HG03045 (cell line): ENCODE measurements around the gene VWF.
"Not testable (repeated sequence)": the region's sequence is repeated elsewhere in the genome, so short reads cannot be mapped to it uniquely, and the experiment has no call there.

Experiments
- ATAC-seq: cut with Tn5 transposase; IDR thresholded peaks from one replicate; pipeline ENCODE4 v1.9.1; 2021; ENCODE audit warnings: mild to moderate bottlenecking, moderate library complexity; ENCODE audit not compliant: unreplicated experiment

Gene VWF

DNA sequence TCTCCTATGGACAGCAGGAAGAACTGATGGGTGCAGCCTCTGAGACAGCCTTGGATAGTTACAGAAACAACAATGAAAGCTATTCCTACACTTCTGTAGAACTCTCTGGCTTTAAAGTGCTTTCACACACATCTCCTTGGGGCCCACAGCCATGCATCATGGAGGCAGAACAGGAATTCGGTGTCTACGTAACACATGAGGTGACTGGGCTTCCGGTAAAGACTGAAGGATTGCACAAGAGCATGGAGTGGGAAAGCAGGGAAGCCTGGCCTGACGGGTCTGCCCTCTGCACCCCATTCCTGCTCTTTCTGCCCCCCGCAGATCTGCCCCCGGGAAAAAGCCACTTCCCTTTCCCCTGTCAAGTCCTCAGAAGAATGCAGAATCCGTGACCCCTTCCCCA lies 82.6 kb downstream of the VWF start:
- no peak for ATAC-seq

- ATAC-seq = no peak
These were observed 83.7 kb downstream of the VWF start for GRCh38 chr12:6040815-6041214.

- ATAC-seq = no peak
These were observed 84.4 kb downstream of the VWF start for GRCh38 chr12:6039894-6040601.

DNA sequence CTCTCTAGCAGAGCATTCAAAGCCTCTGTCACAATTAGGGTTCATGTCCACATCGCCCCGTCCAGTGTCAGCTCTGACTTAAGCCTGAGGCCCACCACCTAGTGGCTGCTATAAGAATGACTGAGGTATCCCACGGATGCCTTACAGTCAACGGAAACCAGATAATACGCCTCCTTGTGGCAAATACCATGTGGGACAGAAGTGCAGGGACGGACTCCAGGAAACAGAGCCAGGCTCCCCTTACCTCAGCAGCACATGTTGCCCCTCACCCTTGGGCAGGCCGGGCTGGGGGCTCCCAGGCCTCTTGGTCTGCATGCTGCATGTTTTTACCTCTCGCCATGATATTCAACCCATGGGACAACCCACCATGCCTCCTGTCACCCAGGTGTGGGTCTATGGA lies 86.3 kb downstream of the VWF start:
- no peak for ATAC-seq

- no peak for ATAC-seq
These were observed 87.0 kb downstream of the VWF start for GRCh38 chr12:6037459-6037858.

DNA sequence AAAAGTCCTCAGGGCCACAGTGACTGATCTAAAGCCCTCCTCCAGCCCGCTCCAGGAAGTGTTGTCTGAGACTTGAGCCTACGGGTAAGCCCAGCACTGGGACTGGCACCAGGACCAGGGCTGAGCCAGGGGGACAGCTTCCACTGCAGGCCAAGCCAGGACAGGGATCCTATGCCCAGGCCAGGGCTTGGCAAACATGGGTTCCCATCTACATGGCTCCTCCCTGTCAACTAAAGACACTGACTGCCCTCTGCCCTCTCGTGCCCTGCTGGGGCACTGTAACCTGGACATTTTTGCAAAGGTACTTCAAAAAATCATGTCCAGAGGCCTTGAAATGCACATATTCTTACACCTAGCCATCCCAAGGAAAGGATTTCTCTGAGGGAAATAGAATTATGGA lies 88.0 kb downstream of the VWF start:
- ATAC-seq = no peak

- no peak for ATAC-seq
These were observed 89.9 kb downstream of the VWF start for GRCh38 chr12:6034596-6034995.

DNA sequence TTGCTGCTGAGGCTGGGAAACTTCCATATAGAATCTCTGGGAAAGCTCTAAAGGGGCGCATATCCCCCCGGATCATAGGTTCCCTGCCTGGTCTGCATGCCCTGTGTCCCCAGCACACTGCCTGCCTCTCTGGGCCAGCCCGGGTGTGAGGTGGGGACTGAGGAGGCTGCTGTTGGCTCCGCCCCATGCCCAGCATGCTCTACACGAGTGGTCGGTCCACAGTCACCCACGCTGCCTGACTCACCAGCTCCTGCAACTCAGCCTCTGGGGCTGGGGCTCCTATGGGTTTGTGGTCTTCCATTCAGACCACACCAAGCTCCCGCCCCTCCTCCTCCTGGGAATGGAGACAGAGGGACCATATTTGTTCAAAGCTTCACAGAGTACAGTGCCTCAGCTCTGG lies 90.9 kb downstream of the VWF start:
- no peak for ATAC-seq

GRCh38 chr12:6032726-6033125 lies 91.7 kb downstream of the VWF start:
- ATAC-seq = no peak

DNA sequence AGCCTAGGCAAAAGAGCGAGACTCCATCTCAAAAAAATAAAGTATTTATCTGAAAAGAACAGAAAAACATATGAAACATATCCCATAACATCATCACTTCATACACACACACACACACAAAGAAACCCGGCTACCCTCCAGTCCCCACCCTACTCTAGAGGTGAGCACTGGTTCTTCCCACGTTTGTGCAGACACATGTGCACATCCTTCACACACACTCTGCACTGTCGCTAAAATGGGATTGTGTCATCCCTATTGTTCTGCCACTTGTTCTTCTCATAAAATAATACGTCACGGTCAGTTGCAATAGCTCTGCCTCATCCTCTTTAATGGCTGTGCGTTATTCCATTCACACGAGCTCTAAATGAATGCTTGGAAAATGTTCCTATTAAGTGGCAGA lies 93.5 kb downstream of the VWF start:
- no peak for ATAC-seq

DNA sequence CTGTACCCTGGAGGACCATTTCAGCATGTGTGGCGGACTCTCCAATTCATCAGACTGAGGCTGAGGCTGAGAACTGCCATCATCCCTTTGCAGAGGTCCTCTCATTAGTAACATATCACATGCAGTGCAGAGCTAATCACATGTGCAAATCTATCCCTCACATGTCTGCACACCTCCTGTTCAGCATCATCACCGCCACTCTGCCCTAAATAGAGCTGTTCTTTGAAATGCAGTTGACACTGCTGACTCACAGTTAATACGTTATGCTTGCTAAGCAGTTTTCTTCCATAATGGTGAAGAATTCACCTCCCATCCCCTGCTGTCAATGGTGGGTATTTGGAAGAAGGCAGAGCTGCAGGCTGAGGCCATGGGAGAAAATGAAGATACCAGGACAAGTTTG lies 94.4 kb downstream of the VWF start:
- ATAC-seq = no peak

GRCh38 chr12:6029401-6029800 lies 95.1 kb downstream of the VWF start:
- ATAC-seq = no peak

GRCh38 chr12:6026998-6027397 lies 97.5 kb downstream of the VWF start:
- no peak for ATAC-seq

DNA sequence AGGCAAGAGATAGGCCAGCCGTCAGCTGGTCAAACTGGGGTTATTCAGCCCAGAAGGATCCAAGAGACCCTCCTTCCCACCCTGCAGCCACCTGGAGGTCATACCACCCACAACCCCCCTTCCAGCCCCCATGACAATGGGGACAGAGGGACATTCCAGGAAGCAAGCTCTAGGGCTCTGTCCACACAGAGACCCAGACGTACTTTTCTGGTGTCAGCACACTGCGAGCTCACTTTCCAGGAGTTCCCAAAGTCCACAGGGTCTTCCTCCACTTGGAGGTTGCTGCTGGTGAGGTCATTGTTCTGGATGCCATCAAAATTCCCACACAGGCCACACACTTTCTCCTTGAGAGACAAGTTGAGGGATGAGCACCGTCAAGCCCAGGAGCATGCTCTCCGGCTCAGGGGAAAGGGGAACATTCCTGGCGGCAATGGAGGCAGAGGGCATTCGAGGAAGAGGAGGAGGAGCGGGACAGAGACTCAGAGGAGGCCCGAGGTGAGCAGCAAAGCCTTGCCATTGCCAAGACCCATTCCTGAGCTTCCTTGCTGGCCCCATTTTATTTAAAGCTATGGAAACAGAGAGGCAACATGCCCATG lies 98.7 kb downstream of the VWF start:
- ATAC-seq = not testable (repeated sequence)

- not testable (repeated sequence) for ATAC-seq
These were observed 100.4 kb downstream of the VWF start for GRCh38 chr12:6024066-6024465.

DNA sequence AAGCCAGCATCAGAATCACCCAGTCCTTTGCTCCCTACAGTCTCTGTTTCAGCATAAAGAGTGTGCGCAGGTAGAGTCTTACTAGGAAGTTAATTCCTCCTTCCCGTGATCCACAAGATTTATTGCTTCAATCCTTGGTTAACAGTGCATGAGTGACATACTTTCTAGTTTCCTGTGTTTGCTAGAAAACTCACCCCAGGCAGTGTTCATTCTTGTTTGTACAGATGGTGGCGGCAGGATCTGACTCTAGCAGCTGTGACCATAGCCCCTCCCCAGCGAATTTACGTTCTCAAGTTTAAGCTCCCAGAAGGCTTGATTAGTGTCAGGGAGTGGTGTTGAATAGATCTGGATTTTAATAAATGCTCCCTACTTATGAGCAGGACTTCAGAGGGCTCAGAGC lies 103.5 kb downstream of the VWF start:
- no peak for ATAC-seq

- not testable (repeated sequence) for ATAC-seq
These were observed 104.0 kb downstream of the VWF start for GRCh38 chr12:6020511-6020910.

DNA sequence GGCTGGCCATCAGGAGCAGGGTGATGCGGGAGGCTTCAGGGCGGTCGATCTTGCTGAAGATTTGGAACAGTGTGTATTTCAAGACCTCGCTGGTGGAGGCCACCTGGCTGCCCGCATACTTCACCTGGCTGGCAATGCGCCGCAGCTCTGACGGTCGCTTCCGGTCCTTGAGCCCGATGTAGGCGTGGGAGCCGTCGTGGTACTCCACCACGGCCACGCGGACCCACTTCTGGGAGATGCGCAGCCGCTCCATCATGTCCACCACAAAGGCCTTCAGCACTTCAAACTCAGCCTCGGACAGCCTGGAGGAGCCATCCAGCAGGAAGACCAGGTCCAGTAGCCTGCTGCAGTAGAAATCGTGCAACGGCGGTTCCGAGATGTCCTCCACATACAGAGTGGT lies 105.2 kb downstream of the VWF start:
- not testable (repeated sequence) for ATAC-seq

DNA sequence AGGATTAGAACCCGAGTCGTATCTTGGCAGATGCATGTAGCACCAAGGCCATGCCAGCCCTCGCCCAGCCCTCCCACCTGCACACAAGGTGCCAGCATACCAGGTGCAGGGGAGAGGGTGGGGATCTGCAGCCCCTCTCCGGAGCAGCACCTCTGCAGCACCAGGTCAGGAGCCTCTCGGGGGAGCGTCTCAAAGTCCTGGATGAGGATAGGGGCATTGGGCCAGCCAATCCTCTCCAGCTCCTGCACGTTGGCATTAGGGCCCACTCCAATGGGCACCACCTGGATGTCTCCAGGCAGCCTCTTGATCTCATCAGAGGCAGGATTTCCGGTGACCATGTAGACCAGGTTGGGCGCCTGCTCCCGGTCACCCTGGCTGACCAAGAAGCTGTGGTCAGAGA lies 106.2 kb downstream of the VWF start:
- no peak for ATAC-seq

GRCh38 chr12:6016756-6017155 lies 107.7 kb downstream of the VWF start:
- no peak for ATAC-seq

DNA sequence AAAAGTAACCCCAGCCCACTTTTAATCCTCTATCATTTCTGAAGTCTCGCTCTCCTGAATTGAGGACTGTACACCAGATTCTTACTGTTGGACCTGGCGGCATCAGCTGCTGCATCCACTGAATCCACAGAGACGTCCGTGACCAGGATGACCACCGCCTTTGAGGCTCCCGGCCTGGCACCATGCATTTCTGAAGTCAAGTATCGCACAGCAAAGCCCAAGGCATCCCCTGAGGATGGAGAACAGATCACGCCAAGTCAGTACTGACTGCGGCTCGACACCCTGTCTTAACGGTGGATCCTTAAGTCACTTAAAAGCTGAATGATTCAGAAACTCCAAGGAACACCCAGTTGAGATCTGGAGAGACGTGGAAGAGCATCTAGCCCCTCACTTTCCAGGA lies 108.5 kb downstream of the VWF start:
- not testable (repeated sequence) for ATAC-seq

GRCh38 chr12:6015271-6015670 lies 109.2 kb downstream of the VWF start:
- ATAC-seq = not testable (repeated sequence)
